ENCODE measurements around the gene C9.

C9 gene

DNA sequence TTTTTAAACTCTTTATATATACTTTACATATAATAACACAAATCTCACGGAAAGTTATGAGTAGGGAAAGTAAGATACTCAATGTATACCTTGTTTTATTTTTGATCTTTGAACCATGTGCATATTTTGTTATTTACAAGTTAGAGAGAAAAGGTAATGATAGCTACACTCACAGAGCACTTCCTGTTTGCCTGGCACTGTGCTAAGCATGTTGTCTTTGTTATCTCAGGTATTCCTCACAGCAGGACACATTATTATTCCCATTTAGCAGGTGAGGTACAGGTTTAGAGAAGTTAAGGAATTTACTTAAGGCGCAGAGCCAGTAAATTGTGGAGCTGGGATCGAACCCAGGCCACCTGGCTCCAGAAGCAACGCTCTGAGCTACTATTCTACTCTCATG lies 3.0 kb downstream of the C9 start:
- TF ChIP-seq, protein P1, sequence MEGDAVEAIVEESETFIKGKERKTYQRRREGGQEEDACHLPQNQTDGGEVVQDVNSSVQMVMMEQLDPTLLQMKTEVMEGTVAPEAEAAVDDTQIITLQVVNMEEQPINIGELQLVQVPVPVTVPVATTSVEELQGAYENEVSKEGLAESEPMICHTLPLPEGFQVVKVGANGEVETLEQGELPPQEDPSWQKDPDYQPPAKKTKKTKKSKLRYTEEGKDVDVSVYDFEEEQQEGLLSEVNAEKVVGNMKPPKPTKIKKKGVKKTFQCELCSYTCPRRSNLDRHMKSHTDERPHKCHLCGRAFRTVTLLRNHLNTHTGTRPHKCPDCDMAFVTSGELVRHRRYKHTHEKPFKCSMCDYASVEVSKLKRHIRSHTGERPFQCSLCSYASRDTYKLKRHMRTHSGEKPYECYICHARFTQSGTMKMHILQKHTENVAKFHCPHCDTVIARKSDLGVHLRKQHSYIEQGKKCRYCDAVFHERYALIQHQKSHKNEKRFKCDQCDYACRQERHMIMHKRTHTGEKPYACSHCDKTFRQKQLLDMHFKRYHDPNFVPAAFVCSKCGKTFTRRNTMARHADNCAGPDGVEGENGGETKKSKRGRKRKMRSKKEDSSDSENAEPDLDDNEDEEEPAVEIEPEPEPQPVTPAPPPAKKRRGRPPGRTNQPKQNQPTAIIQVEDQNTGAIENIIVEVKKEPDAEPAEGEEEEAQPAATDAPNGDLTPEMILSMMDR (IDR thresholded peaks at IDR 0.05; ENCODE audit: borderline replicate concordance, insufficient read depth, low read depth, low read length): no peak

GRCh38 chr5:39360471-39361111 lies 3.7 kb downstream of the C9 start:
- no peak overlapping the region for H3K4me3 ChIP-seq (ENCODE audit: low read depth, low read length)
- TF ChIP-seq, protein P1 (IDR thresholded peaks at IDR 0.05; ENCODE audit: borderline replicate concordance, insufficient read depth, low read depth, low read length): no peak

More for the DNA sequence above, 3.0 kb downstream of the C9 start:
- no peak overlapping the region for H3K4me3 ChIP-seq (ENCODE audit: low read depth, low read length)

GRCh38 chr5:39356263-39356662 lies 8.0 kb downstream of the C9 start:
- H3K4me3 ChIP-seq (ENCODE audit: low read depth, low read length): no peak overlapping the region
- TF ChIP-seq, protein P1 (IDR thresholded peaks at IDR 0.05; ENCODE audit: borderline replicate concordance, insufficient read depth, low read depth, low read length): no peak

GRCh38 chr5:39355324-39355723 lies 9.0 kb downstream of the C9 start:
- no peak overlapping the region for H3K4me3 ChIP-seq (ENCODE audit: low read depth, low read length)
- TF ChIP-seq, protein P1 (IDR thresholded peaks at IDR 0.05; ENCODE audit: borderline replicate concordance, insufficient read depth, low read depth, low read length): no peak

- TF ChIP-seq, protein P1 (IDR thresholded peaks at IDR 0.05; ENCODE audit: borderline replicate concordance, insufficient read depth, low read depth, low read length): no peak
- H3K4me3 ChIP-seq (ENCODE audit: low read depth, low read length): no peak overlapping the region
Observed at GRCh38 chr5:39353717-39354399, 10.4 kb downstream of the C9 start.

DNA sequence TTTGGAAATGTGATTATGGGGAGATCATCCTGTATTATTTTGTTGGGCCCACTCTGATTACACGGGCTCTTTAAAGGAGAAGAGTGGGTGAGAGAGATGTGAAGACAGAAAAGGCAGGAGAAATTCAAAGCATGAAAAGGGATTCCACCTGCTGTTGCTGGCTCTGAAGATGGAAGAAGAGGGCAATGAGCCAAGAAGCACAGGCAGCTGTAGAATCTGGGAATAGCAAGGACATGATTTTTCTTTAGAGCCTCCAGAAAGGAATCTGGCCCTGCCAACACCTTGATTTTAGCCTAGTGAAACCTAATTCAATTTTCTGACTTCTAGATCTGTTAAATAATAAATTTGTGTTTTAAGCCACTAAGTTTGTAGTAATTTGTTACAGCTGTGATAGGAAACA lies 11.3 kb downstream of the C9 start:
- TF ChIP-seq, protein P1 (IDR thresholded peaks at IDR 0.05; ENCODE audit: borderline replicate concordance, insufficient read depth, low read depth, low read length): no peak

GRCh38 chr5:39352170-39352569 lies 12.1 kb downstream of the C9 start:
- TF ChIP-seq, protein P1 (IDR thresholded peaks at IDR 0.05; ENCODE audit: borderline replicate concordance, insufficient read depth, low read depth, low read length): no peak
- no peak overlapping the region for H3K4me3 ChIP-seq (ENCODE audit: low read depth, low read length)

More for the DNA sequence above, 11.3 kb downstream of the C9 start:
- no peak overlapping the region for H3K4me3 ChIP-seq (ENCODE audit: low read depth, low read length)

Measured in GM12875 (cell line).